ENCODE data around the gene HOXA11. TPM values are rescaled to one million over a fixed set of nuclear protein-coding genes. Genes with fewer than 3 reads are reported as not detected.
A peak's percentile ranks its signal among the peaks of the same experiment; 100 is the strongest.

The HOXA11 gene
- total RNA-seq, 1 donor from 2014 or later = not detected

- ATAC-seq (ENCODE audit: low read depth) (no peak), DNase-seq (no peak)
- Mint-ChIP-seq H3K27ac (no peak overlapping the region), H3K4me3 (no peak overlapping the region), H3K36me3 (ENCODE audit: low read depth) (no peaks in the 10 kb centered on the region), H3K27me3 (peaks cover 70% of the 10 kb centered on the region), H3K9me3 (no peaks in the 10 kb centered on the region), H3K4me1 (peaks cover 29% of the 10 kb centered on the region)
- CTCF ChIA-PET = interaction anchor here (1.3 kb wide), 1 partner anchor 19 kb away, joined by 3 read pairs; no protein-coding TSS in a partner anchor
- TF ChIP-seq CTCF (IDR thresholded peaks at IDR 0.05) = no peak
- POLR2A ChIA-PET = no interaction called here
- intact Hi-C loops (cut with micrococcal nuclease) = no loop called here
Observed at GRCh38 chr7:27181795-27182275, 3.2 kb downstream of the HOXA11 start.

GRCh38 chr7:27180431-27181420, 4.3 kb downstream of the HOXA11 start:
- ATAC-seq (ENCODE audit: low read depth) (no peak), DNase-seq (peak; percentile 10)
- H3K27ac Mint-ChIP-seq = no peak overlapping the region
- no peak overlapping the region for H3K4me3 Mint-ChIP-seq
- intact Hi-C loops (cut with micrococcal nuclease) = no loop called here
- POLR2A ChIA-PET = interaction anchor here (0.6 kb wide), 1 partner anchor 38 kb away, joined by 4 read pairs; no protein-coding TSS in a partner anchor
- H3K27me3 Mint-ChIP-seq = peaks cover 70% of the 10 kb centered on the region
- CTCF ChIA-PET = interaction anchor here (1.2 to 2.0 kb wide), 5 partner anchors 9 to 1288 kb away, joined by 3 to 10 read pairs (median 5); no protein-coding TSS in a partner anchor
- TF ChIP-seq CTCF (IDR thresholded peaks at IDR 0.05) = no peak
- no peaks in the 10 kb centered on the region for H3K36me3 Mint-ChIP-seq (ENCODE audit: low read depth)
- H3K9me3 Mint-ChIP-seq = no peaks in the 10 kb centered on the region
- peaks cover 22% of the 10 kb centered on the region for H3K4me1 Mint-ChIP-seq

- Mint-ChIP-seq H3K9me3 (no peaks in the 10 kb centered on the region), H3K4me3 (peak overlapping the region; percentile 39), H3K27ac (no peak overlapping the region), H3K4me1 (peaks cover 15% of the 10 kb centered on the region), H3K27me3 (peaks cover 69% of the 10 kb centered on the region), H3K36me3 (ENCODE audit: low read depth) (no peaks in the 10 kb centered on the region)
- POLR2A ChIA-PET = interaction anchor here (0.6 kb wide), 1 partner anchor 39 kb away, joined by 4 read pairs; no protein-coding TSS in a partner anchor
- intact Hi-C loops (cut with micrococcal nuclease) = no loop called here
- peak; percentile 24 for TF ChIP-seq CTCF (IDR thresholded peaks at IDR 0.05)
- CTCF ChIA-PET = interaction anchor here (1.2 to 2.0 kb wide), 4 partner anchors 10 to 1287 kb away, joined by 4 to 10 read pairs (median 7); no protein-coding TSS in a partner anchor
- DNase-seq = peak; percentile 29
- ATAC-seq (ENCODE audit: low read depth) = peak; percentile 47
Observed at GRCh38 chr7:27179503-27180430, 5.3 kb downstream of the HOXA11 start.

- ATAC-seq (ENCODE audit: low read depth) (no peak), DNase-seq (no peak)
- no peak overlapping the region for H3K27ac Mint-ChIP-seq
- peaks cover 66% of the 10 kb centered on the region for H3K27me3 Mint-ChIP-seq
- no peaks in the 10 kb centered on the region for H3K36me3 Mint-ChIP-seq (ENCODE audit: low read depth)
- H3K4me1 Mint-ChIP-seq = peaks cover 14% of the 10 kb centered on the region
- no peak for TF ChIP-seq CTCF (IDR thresholded peaks at IDR 0.05)
- H3K9me3 Mint-ChIP-seq = no peaks in the 10 kb centered on the region
- ChIA-PET CTCF (interaction anchor here (1.5 to 2.0 kb wide), 3 partner anchors 11 to 1287 kb away, joined by 5 to 10 read pairs (median 9); no protein-coding TSS in a partner anchor), POLR2A (interaction anchor here (0.6 kb wide), 1 partner anchor 591 kb away, joined by 3 read pairs; no protein-coding TSS in a partner anchor)
- intact Hi-C loops (cut with micrococcal nuclease) = no loop called here
- no peak overlapping the region for H3K4me3 Mint-ChIP-seq
Observed at GRCh38 chr7:27179030-27179429, 6.0 kb downstream of the HOXA11 start.
